ENCODE measurements around the gene TIGAR. TPM values are rescaled to one million over a fixed set of nuclear protein-coding genes. Genes with fewer than 3 reads are reported as not detected.

TIGAR gene
- total RNA-seq, 2 donors from 2014 or later = 9.7 to 14.0 TPM

Other genes starting within 250 kb of the TIGAR start
- gene CCND2, start 47.5 kb upstream of the TIGAR start, total RNA-seq = 100 to 1,000 TPM; 170 to 202 TPM
- gene FGF23, start 58.5 kb downstream of the TIGAR start, total RNA-seq = not detected
- not detected for gene FGF6, start 124.6 kb downstream of the TIGAR start, total RNA-seq
- 1 to 10 TPM; 1.1 to 2.8 TPM for gene RAD51AP1, start 217.7 kb downstream of the TIGAR start, total RNA-seq
- gene DYRK4, start 241.0 kb downstream of the TIGAR start, total RNA-seq = 10 to 100 TPM; 21.4 to 27.1 TPM